Activated CD4-positive, alpha-beta T cell treated with anti-CD3 and anti-CD28 coated beads, Interleukin-2, amount 50 U/mL, for 48 hours (primary cell): ENCODE measurements around the gene ABR.
A peak's percentile ranks its signal among the peaks of the same experiment; 100 is the strongest.
"Not testable (repeated sequence)": the region's sequence is repeated elsewhere in the genome, so short reads cannot be mapped to it uniquely, and the experiment has no call there.

Experiments
- DNase-seq, 2 experiments: peaks; one replicate each; pipeline ENCODE4 v3.0.0-alpha.2; 2020

ABR gene

DNA sequence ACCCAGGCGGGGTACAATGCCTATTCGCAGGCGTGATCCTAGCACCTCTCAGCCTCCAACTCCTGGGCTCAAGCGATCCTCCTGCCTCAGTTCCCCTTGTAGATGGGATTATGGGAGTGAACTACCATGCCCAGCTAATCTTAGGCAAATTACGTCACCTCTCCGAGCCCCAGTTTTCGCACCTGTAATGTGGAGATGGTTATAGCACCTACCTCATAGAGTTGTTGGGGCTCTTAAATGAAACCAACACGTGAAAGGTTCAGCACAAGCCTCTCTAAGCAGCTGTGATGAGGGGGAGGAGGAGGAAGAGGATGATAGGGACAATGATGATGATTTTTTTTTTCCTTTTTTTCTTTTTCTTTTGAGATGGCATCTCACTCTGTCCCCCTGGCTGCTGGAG lies 59.9 kb downstream of the ABR start:
- DNase-seq, result no peak

DNA sequence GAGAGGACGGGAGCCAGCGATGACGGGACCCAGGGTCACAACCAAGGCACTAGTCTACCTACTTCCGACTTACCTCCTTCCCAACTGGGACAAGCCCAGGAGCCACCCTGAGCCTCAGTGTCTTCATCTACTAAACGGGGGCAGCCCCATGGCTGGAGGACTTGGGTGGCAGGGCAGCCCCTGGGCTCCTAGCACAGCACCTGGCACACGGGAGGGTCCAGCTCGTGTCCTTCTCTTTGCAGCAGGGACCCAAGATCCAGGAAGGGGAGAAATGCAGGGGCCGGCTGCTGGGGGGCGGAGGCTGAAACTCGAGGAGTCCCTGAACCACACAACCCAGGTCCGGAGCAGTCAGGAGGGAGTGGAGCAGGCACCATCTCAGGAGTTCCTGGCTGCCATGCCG lies 63.2 kb downstream of the ABR start:
- DNase-seq, result no peak

DNA sequence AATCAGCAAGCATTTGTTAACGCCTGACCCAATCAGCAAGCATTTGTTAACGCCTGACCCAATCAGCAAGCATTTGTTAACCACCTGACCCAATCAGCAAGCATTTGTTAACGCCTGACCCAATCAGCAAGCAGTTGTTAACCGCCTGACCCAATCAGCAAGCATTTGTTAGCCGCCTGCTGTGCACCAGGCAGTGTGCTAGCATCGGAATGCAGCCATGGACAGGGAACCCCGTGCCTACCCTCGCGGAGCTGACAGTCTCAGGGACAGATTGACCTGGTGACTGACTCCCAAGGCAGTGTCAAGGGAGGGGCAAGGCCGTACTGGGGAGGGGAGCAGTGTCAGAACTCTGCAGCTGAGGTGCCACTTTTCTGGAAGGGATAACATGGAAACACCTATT lies 66.9 kb downstream of the ABR start:
- DNase-seq, result no peak

DNA sequence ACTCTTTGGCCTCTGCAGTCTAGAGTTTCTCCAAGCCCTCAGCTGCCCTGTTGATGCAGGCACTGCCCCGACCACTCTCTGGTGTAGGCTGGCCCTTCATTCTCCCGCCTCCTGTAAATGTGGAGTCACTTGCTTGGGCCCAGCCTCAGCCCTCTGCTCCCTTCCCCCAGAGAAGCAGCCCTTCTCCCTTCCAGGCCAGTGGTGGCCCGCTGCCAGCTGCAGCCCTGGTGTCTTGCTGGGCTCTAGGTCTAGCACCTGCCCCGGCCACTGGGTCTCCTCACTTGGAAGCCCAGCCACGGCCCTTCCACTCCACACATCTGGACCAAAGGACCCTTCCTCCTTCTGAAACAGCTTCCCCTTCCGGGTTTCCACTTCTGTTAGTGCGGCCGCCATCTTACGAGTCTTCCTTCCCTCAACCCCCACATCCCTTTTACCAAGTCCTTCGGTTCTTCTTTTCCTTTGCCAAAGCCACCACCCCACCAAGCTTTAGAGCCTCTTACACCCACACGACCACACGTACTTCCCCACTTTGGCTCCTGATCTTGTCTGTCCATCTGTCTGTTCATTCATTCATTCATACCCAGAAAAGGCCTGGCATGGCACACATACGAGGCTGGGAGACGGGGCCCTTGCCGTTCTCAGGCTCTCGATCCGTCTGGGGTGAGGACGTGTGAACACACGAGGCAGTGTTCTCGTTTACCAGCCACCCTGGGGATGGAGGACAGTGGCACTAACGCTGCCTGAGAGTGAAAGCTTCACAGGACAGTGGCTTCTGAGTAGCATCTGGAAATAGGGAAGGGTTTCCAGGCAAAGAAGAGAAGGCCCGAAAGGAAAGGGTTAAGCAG lies 68.0 kb downstream of the ABR start:
- DNase-seq, result no peak

DNA sequence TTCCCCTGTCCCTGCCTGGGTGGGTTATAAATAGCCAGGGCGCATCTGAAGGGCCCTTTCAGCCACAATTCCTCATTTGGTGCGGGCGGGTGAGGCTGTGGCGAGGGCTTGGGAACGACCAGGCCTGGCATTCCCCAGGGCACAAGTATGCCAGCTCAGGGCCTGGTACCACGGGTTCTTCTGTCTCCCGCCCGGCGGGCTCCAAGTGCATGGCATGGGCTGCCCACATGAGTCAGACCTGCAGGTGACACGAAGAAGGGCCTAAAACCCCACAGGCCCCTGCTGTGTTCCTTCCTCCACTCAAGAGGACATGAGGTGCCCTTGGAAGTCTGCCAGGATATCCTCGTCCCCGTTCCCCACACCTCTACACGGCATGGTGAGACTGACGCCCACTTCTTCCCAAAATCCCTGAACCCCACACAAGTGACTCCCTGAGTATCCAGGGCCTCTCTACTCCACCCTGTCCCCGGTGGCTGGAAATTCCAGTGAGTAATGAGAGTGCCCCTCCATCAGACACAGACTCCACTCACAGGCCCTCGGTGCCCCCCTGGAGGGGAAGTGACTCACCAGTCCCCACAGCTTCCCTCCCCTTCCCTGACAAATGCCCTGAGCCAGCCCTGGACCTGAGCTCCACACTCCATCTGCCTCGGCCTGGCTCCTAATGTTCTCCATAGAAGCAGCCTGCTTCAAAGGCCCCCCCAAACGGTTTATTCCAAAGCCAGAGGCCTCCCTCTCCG lies 68.8 kb downstream of the ABR start:
- DNase-seq, result peak in 1 of 2 experiments; percentile 16

DNA sequence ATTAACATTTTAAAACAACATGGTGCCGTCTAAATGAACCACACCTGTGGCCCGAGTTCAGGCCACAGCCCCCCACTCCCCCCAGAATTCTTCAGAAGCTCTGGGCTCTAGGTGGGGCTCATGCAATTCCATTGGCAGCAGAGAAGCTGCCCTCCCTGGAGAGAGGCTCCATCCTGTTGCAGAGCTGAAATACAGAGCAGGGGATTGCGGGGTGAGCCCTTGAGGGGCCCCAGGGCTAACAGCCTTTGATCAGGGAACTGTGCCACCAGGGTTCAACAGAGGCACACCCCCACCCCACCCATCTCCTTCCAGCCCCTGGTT lies 69.3 kb downstream of the ABR start:
- DNase-seq, result no peak

DNA sequence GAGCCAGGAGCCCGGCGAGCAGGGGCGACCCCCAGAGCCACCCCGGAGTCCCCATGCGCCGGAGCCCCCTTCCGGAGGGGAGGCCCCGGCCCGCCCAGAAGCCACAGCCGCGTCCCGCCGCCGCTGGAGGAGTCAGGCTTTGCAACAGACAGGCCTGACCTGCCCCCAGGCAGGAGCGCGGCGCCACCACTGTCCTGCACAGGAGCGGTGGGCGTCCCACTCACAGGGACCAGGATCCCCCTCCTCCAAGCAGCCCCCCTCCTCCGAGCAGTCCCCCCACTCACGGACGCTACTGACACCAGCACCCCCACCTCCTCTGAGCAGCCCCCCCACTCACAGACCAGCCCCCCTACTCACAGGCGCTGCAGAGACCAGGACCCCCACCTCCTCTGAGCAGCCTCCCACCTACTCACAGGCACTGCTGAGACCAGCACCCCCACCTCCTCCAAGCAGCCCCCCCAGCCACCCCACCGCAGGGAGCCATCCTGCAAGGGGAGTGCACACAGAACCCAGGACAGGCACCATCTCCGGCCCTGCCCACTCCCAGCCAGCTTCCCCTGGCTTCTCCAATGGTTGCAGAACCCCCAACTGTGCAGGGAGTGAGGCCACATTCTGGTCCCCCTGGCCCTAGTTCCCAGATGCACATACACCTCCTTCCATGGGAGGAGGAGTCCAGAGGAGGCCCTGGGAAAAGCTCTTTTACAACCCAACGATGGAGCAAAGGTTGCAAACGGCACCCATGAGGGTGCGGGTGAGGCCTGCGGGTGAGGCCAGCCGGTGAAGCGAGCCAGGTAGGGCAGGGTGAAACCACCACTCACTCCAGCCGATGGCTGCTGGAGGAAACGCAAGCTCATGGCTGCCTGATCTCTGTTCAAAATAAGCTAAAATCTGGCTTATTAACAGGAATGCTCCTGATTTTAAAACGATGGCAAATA lies 69.9 kb downstream of the ABR start:
- peak; percentile 51 to 63 for DNase-seq

DNA sequence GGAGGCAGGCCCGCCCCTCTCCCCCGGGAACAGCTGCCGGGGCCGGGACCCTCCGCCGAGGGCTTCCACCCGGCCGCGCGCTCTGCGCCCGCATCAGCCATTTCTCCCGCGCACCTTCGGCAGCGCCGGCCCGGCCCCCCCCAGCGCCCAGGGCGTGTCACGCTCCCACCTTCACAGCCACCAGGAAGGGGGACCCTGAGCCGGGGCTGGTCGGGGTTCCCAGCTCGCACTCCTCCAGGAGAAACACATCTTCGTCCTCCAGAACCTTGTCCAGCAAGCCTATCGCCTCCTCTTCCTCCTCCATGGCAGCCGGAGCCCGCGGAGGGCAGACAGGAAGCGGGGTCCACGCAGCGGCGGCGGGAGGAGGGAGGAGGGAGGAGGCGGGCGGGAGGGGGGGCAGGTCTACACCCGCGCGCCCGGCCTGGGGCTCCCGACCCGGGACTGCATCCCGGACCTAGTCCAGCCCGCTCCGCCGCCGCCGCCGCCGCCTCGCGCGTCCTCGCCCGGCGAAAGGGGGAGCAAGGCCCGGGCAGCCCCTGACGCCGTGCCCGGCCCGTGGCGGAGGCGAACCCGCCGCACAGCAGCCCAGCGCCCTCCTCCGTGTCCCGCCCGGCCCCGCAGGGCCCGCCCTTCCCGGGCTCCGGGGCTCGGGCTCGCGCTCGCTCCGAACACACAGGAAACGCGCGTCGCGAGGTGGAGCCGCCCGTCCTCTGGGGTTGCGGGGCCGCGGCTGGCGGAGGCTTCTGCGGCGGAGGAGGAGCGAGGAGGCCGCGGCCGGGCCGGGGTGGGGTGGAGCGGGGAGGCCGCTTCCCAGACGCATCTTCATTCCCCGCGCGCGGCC lies 70.8 kb downstream of the ABR start:
- peak; percentile 66 to 72 for DNase-seq

DNA sequence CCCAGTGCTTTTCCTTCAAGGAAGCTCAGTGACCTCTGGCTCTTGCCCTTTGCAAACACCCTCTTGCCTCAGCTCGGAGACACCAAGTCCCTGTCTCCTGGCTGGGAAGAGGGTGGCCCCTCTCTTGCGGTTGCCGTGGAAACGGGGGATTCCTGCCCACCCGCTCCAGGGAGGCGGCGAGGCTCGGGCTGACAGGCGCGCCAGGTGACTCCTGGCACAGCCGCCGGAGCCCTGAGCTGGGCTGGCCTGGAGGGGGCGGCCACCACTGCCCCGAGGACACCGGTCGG lies 71.4 kb downstream of the ABR start:
- DNase-seq, result no peak

DNA sequence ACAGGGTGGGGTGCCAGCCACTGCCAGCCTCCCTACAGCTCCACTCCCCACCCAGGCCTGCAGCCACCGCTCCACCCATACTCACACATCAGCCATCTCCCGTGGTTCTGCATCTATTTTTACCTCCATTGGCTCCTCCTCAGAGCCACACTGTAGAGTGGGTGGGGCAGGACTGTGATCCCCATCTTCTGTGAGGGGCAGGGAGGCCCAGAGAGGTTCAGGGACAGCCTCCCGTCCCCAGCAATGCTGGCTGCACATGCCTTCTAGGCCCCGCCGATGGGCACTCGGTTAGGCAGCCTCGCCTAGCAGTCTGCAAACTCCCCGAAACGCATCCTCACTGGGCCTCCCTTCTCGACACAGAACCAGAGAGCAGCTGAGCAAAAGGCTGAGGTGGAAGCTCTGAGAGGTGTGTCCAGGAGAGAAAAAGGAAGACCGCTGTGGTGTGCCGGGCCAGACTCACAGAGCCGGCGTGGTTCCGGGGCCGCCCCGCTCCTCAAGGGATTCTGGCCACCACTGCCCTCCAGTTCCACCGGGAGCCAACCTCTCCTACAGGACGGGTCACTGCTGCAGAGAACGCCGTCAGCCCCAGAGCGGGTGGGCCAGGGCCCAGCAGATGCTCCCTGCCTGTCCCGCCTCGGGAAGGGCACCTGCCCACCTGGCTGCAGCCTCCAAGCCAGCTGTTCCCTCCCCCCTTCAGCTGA lies 71.9 kb downstream of the ABR start:
- peak in 1 of 2 experiments; percentile 14 for DNase-seq

DNA sequence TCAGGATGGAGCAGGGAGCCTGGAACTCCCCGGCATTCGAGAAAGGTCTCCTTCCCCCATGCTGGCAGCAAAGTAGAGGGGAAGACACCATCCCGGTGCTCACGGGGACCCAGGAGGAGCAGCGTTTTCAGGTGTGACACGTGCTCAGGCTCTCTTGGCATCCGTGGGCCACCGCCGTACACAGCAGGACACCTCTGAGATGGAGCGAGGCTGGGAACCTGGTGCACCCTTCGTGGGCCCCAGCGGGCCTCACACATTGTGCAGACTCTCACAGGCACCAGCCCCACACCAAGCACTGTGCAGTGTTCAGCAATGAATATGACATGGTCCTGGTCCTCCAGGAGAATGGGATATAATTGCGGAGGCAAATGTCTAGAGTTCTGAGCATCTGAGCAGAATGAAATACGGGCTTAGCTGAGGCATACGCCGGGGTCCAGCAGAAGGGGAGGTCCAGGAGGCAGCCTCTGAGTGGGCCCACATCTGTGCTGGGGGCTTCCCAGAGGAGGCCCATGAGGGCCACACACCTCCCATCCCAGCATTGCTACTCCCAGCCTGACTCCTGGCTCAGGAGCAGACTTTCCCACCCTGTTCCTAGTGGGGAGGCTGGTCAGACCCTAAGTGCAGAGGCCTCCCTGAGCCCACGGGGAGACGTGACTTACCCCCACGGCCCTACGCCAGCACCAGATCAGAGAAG lies 72.6 kb downstream of the ABR start:
- no peak for DNase-seq

DNA sequence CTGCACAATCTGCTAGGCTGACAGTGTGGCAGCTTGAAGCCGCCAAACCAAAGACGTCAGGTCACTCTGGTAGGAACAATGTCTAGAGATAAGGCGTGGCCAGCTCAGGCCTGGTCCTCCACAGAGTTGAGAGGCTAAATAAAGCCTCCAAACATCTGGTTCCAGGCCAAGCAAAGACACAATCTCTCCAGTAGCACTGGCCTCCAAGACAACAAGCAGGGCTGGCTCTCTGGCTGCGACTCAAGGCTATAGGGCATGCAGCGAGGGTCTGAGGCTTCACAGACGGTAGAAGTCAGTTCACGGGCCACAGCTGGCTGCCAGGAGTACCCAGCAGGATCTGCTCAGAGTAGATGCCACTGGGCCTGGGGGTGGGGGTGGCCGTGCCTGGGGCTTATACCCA lies 75.6 kb downstream of the ABR start:
- DNase-seq, result no peak

DNA sequence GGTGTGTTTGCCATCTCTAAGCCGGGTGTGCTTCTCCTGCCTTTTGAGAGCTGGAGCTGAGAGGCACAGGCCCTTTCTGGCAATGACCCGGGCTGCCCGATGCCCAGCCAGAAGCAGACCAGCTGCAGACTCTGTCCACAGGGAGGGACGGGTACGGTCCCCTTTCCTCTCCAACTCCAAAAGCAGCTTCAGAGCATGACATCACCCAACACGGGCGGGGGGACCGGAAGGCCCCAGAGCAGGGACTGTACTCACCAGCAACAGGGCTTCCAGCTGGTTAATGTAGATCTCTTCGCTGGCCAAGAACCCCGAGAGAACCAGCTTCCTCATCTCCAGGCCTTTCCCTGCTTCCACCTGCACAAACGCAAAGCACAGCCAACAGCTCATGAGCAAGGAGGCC lies 79.4 kb downstream of the ABR start:
- no peak for DNase-seq

DNA sequence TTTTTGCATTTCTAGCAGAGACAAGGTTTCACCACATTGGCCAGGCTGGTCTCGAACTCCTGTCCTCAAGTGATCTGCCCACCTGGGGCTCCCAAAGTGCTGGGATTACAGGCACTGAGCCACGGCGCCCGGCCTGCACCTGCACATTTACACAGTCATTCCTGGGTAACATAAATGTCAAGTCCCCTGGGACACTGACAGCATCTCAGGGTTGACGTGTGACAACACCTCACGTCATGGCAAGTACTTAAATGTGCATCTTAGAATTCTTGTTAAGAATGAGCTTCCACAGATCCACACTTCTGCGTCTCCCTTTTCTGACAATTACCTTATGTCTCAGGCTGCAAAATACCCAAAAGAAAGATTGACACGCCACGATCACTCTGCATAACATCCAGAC lies 80.5 kb downstream of the ABR start:
- DNase-seq, result no peak

DNA sequence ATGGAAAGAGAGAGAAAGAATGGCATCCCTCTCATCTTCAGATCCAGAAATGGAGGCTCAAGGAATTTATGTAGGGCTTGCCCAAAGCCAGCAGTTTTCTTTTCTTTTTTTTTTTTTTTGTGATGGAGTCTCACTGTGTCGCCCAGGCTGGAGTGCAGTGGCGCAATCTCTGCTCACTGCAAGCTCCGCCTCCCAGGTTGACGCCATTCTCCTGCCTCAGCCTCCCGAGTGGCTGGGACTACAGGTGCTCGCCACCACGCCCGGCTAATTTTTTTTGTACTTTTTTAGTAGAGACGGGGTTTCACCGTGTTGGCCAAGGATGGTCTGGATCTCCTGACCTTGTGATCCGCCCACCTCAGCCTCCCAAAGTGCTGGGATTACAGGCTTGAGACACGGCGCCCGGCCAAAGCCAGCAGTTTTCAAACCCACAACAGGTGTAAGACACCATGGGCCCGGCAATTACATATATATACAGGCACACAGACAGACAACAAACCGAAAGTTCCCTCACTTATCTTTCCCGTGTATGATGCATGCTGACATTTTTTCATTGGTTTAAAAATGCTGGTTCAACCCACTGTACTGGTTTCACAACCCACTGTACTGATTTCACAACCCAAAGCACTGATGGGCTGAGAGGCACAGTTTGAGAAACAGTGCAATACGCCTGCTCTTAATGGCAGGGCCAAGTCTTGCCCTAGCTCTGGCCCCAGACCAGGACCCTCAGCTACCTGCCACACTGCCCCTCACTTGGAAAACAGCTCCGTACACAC lies 81.6 kb downstream of the ABR start:
- not testable (repeated sequence) for DNase-seq

DNA sequence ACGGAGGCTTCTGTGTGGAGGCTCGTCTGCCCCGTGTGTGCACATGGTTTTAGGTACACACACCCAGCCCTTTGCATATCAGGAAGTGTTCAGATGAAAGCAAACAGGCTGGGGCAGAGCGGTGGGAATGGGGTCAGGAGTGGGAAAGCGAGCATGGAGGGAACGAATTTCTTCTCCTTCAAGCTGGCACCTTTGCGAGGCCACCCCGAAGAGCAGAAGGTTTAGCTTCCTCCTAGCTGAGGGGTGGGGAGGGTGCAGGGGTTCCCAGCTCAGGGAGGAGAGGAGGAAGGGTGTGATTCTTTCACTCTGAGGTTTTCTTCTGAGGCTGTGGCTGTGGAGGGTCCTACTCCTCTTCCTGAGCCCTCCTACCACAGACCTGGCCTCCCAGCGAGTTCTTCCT lies 83.6 kb downstream of the ABR start:
- no peak for DNase-seq

DNA sequence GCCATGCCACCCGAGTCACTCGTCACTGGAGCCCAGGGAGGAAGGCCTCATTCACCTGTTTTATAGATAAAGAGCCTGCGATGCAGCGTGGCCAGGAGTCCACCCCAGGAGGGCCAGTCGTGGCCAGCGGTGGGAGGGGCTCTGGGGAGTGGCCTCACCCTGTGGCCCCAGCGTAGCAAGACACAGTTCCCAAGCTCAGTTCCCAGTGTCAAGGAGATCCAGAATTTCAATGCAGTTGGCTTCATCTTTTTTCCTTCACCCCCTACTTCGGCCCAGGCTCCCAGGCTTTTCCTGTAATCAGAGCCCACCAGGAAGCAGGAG lies 84.0 kb downstream of the ABR start:
- DNase-seq, result no peak

DNA sequence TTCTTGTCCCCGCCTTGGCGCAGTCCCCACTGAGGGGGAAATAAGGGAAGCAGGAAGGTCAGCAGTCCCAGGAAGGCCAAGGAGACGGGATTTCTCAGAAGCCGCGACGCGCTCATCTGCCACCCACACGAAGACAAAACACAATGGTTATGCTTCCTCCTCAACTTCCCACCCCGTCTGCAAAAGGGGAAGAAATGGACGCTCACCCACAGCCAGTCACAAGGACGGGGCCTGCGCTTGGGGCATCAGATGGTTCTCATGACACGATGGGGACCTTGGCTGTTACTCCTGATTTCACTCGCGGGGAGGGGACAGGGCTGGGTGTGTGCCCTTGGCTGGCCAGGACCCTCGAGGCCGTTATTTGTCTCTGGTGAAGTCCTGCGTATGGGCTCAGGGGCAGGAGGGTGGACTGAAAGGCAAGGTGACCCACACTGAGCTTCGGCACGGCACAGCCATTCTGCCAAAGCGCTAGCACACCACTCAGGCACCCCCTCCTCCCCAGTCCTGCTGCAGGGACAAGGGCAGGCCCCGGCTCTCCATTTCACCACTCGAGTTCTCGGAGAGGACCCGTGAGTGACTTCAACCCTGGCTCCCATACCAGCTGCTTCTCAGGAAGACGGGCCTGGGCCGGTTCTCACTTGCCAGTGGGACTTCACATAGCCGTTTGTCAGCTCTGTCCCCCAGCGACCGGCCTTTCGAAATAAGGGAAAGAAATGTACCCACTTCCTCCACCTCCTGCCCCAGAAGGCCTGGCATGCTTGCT lies 84.5 kb downstream of the ABR start:
- DNase-seq, result no peak

DNA sequence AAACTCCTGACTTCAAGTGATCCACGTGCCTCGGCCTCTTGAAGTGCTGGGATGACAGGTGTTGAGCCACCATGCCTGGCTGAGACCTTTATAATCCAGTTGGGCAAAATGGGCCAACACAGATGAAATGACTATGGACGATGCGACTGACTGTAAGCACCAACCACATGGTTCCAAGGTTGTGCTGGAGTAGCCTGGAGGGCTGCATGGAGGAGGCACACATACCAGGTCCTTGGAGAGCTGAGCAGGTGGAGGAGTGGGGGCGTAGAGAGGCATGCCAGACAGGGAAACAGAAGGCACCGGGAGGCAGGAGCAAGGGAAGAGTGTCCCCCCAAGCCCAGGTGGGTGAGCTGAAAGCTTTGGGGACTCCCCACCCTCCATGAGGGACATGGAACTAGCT lies 85.2 kb downstream of the ABR start:
- DNase-seq, result no peak

DNA sequence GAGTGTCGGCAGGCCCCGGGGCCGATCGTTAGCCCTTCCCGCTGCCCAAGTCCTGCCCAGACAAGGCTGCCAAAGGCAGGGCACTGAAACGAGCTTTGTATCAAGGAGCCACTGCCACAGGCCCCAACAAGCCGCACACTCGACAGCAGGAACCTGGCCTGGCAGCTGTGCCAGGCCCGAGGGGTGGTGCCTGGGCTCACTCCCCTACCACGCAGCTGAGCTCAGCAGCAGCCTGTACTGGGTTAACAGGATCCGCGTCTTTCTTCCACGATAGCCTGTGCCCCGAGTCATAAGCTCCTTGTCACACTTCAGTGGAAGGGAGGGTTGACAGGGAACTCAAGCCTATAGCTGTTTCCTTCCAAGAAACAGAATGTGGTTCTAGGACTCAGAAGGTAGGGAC lies 87.9 kb downstream of the ABR start:
- no peak for DNase-seq
